ENCODE measurements around the gene MCTP1. TPM values are rescaled to one million over a fixed set of nuclear protein-coding genes. Genes with fewer than 3 reads are reported as not detected.

Gene MCTP1
- total and polyA plus RNA-seq, 2 experiments from 2014 or later: 0.23 TPM; not detected in 1

- Histone ChIP-seq H3K9me2 (ENCODE audit: insufficient read depth) (no peaks in the 10 kb centered on the region), H3K4me3 (no peak overlapping the region), H3K79me2 (ENCODE audit: insufficient read depth) (no peaks in the 10 kb centered on the region), H3K9me3 (ENCODE audit: low read depth) (no peaks in the 10 kb centered on the region), H3K27ac (no peak overlapping the region), H3K4me2 (ENCODE audit: unreplicated experiment) (no peak overlapping the region), H3K27me3 (replicated peaks; ENCODE audit: insufficient read depth) (peaks cover 3% of the 10 kb centered on the region; the same call in 1 of the 2 replicates), H2AFZ (no peak overlapping the region), H3K4me1 (ENCODE audit: insufficient read depth) (no peaks in the 10 kb centered on the region), H3K36me3 (ENCODE audit: low read depth) (no peaks in the 10 kb centered on the region), H4K20me1 (ENCODE audit: insufficient read depth) (no peaks in the 10 kb centered on the region; the same call in 1 of the 2 replicates), H3K9ac (no peak overlapping the region), H3F3A (ENCODE audit: insufficient read depth) (no peaks in the 10 kb centered on the region)
- no peak for DNase-seq
- in situ Hi-C loops (cut with MboI): no loop called here
- TF ChIP-seq EZH2phosphoT487 (IDR thresholded peaks at IDR 0.05; ENCODE audit: insufficient read depth, low read depth) (no peak), EZH2 (IDR thresholded peaks at IDR 0.05; ENCODE audit: insufficient read depth, poor library complexity, severe bottlenecking) (no peak)
- WGBS, 2 experiments (ENCODE audit: low coverage in 1 of 2, low lambda C conversion rate in 2 of 2, missing lambda C conversion rate in 2 of 2): 64 to 84% methylated on average over 1 of the region's 1 CpG
Observed at GRCh38 chr5:95124731-95125130, 160.2 kb downstream of the MCTP1 start.

GRCh38 chr5:95124101-95124500 lies 160.8 kb downstream of the MCTP1 start:
- no peak overlapping the region for H2AFZ ChIP-seq
- no peaks in the 10 kb centered on the region; the same call in 1 of the 2 replicates for H4K20me1 ChIP-seq (ENCODE audit: insufficient read depth)
- no peak overlapping the region for H3K9ac ChIP-seq
- H3K79me2 ChIP-seq (ENCODE audit: insufficient read depth): no peaks in the 10 kb centered on the region
- H3F3A ChIP-seq (ENCODE audit: insufficient read depth): no peaks in the 10 kb centered on the region
- peaks cover 3% of the 10 kb centered on the region; the same call in 1 of the 2 replicates for H3K27me3 ChIP-seq (replicated peaks; ENCODE audit: insufficient read depth)
- no peaks in the 10 kb centered on the region for H3K36me3 ChIP-seq (ENCODE audit: low read depth)
- H3K4me1 ChIP-seq (ENCODE audit: insufficient read depth): no peaks in the 10 kb centered on the region
- no peak for DNase-seq
- in situ Hi-C loops (cut with MboI): no loop called here
- H3K9me2 ChIP-seq (ENCODE audit: insufficient read depth): no peaks in the 10 kb centered on the region
- no peak overlapping the region for H3K4me3 ChIP-seq
- TF ChIP-seq EZH2phosphoT487 (IDR thresholded peaks at IDR 0.05; ENCODE audit: insufficient read depth, low read depth): no peak
- no peak for TF ChIP-seq EZH2 (IDR thresholded peaks at IDR 0.05; ENCODE audit: insufficient read depth, poor library complexity, severe bottlenecking)
- peaks cover 4% of the 10 kb centered on the region for H3K9me3 ChIP-seq (ENCODE audit: low read depth)
- WGBS, 2 experiments (ENCODE audit: low coverage in 1 of 2, low lambda C conversion rate in 2 of 2, missing lambda C conversion rate in 2 of 2): 4 to 5% methylated on average over 2 of the region's 2 CpGs
- H3K27ac ChIP-seq: no peak overlapping the region
- H3K4me2 ChIP-seq (ENCODE audit: unreplicated experiment): no peak overlapping the region

GRCh38 chr5:95114902-95115301 lies 170.0 kb downstream of the MCTP1 start:
- H3K4me2 ChIP-seq (ENCODE audit: unreplicated experiment): no peak overlapping the region
- no peak overlapping the region for H3K4me3 ChIP-seq
- no peak overlapping the region for H3K9ac ChIP-seq
- no peaks in the 10 kb centered on the region for H3F3A ChIP-seq (ENCODE audit: insufficient read depth)
- no peaks in the 10 kb centered on the region for H3K79me2 ChIP-seq (ENCODE audit: insufficient read depth)
- no peak for DNase-seq
- no peak overlapping the region for H2AFZ ChIP-seq
- no peak overlapping the region for H3K27ac ChIP-seq
- WGBS, 2 experiments (ENCODE audit: low coverage in 1 of 2, low lambda C conversion rate in 2 of 2, missing lambda C conversion rate in 2 of 2): 11 to 12% methylated on average over 1 of the region's 1 CpG
- no peaks in the 10 kb centered on the region for H3K36me3 ChIP-seq (ENCODE audit: low read depth)
- H3K9me2 ChIP-seq (ENCODE audit: insufficient read depth): no peaks in the 10 kb centered on the region
- H3K9me3 ChIP-seq (ENCODE audit: low read depth): peaks cover 4% of the 10 kb centered on the region
- no peaks in the 10 kb centered on the region for H3K27me3 ChIP-seq (replicated peaks; ENCODE audit: insufficient read depth)
- TF ChIP-seq EZH2phosphoT487 (IDR thresholded peaks at IDR 0.05; ENCODE audit: insufficient read depth, low read depth) (no peak), EZH2 (IDR thresholded peaks at IDR 0.05; ENCODE audit: insufficient read depth, poor library complexity, severe bottlenecking) (no peak)
- H4K20me1 ChIP-seq (ENCODE audit: insufficient read depth): no peaks in the 10 kb centered on the region
- in situ Hi-C loops (cut with MboI): no loop called here
- H3K4me1 ChIP-seq (ENCODE audit: insufficient read depth): peaks cover 6% of the 10 kb centered on the region

- H3K36me3 ChIP-seq (ENCODE audit: low read depth): no peaks in the 10 kb centered on the region
- whole genome bisulfite sequencing, 2 experiments (ENCODE audit: low coverage in 1 of 2, low lambda C conversion rate in 2 of 2, missing lambda C conversion rate in 2 of 2): 12 to 17% methylated on average over 4 of the region's 4 CpGs
- in situ Hi-C loops (cut with MboI): no loop called here
- H3K9ac ChIP-seq: no peak overlapping the region
- no peaks in the 10 kb centered on the region for H3K79me2 ChIP-seq (ENCODE audit: insufficient read depth)
- H3K27me3 ChIP-seq (replicated peaks; ENCODE audit: insufficient read depth): no peaks in the 10 kb centered on the region
- H4K20me1 ChIP-seq (ENCODE audit: insufficient read depth): no peaks in the 10 kb centered on the region
- peaks cover 6% of the 10 kb centered on the region for H3K4me1 ChIP-seq (ENCODE audit: insufficient read depth)
- H3F3A ChIP-seq (ENCODE audit: insufficient read depth): no peaks in the 10 kb centered on the region
- DNase-seq: no peak
- no peak overlapping the region for H3K27ac ChIP-seq
- H2AFZ ChIP-seq: no peak overlapping the region
- no peak for TF ChIP-seq EZH2phosphoT487 (IDR thresholded peaks at IDR 0.05; ENCODE audit: insufficient read depth, low read depth)
- no peak for TF ChIP-seq EZH2 (IDR thresholded peaks at IDR 0.05; ENCODE audit: insufficient read depth, poor library complexity, severe bottlenecking)
- H3K4me3 ChIP-seq: no peak overlapping the region
- H3K9me2 ChIP-seq (ENCODE audit: insufficient read depth): no peaks in the 10 kb centered on the region
- peaks cover 1% of the 10 kb centered on the region for H3K9me3 ChIP-seq (ENCODE audit: low read depth)
- no peak overlapping the region for H3K4me2 ChIP-seq (ENCODE audit: unreplicated experiment)
Observed at GRCh38 chr5:95114305-95114704, 170.6 kb downstream of the MCTP1 start.

- no peak overlapping the region for H3K4me3 ChIP-seq
- TF ChIP-seq EZH2 (IDR thresholded peaks at IDR 0.05; ENCODE audit: insufficient read depth, poor library complexity, severe bottlenecking): no peak
- WGBS, 2 experiments (ENCODE audit: low coverage in 1 of 2, low lambda C conversion rate in 2 of 2, missing lambda C conversion rate in 2 of 2): 25 to 27% methylated on average over 4 of the region's 4 CpGs
- in situ Hi-C loops (cut with MboI): no loop called here
- no peaks in the 10 kb centered on the region for H3K9me3 ChIP-seq (ENCODE audit: low read depth)
- no peaks in the 10 kb centered on the region for H3F3A ChIP-seq (ENCODE audit: insufficient read depth)
- no peaks in the 10 kb centered on the region for H3K27me3 ChIP-seq (replicated peaks; ENCODE audit: insufficient read depth)
- H3K36me3 ChIP-seq (ENCODE audit: low read depth): no peaks in the 10 kb centered on the region
- no peaks in the 10 kb centered on the region for H3K9me2 ChIP-seq (ENCODE audit: insufficient read depth)
- H3K4me2 ChIP-seq (ENCODE audit: unreplicated experiment): peak overlapping the region; percentile 35
- peaks cover 6% of the 10 kb centered on the region for H3K4me1 ChIP-seq (ENCODE audit: insufficient read depth)
- no peak overlapping the region for H2AFZ ChIP-seq
- no peak overlapping the region for H3K27ac ChIP-seq
- no peak overlapping the region for H3K9ac ChIP-seq
- DNase-seq: peak; percentile 58
- no peaks in the 10 kb centered on the region for H3K79me2 ChIP-seq (ENCODE audit: insufficient read depth)
- H4K20me1 ChIP-seq (ENCODE audit: insufficient read depth): no peaks in the 10 kb centered on the region
Observed at GRCh38 chr5:95113489-95113888, 171.4 kb downstream of the MCTP1 start.

All from GM23248 (cell line).